H54 (cell line): ENCODE measurements around the gene IRF6.

Experiments
- DNase-seq: peaks from one replicate; pipeline ENCODE4 v3.0.0; 2011; ENCODE audit warnings: low spot score, mixed read lengths; ENCODE audit not compliant: insufficient read length
- FAIRE-seq: peaks from 3 replicates; lab custom pipeline; 2011; peaks lifted over from hg19 to GRCh38; lab: Jason Lieb, UNC
- POLR2A ChIP-seq: IDR thresholded peaks from 2 replicates; pipeline ENCODE4 v1.6.1; 2011; ENCODE audit warnings: low read depth, mild to moderate bottlenecking, low read length

IRF6 gene

DNA sequence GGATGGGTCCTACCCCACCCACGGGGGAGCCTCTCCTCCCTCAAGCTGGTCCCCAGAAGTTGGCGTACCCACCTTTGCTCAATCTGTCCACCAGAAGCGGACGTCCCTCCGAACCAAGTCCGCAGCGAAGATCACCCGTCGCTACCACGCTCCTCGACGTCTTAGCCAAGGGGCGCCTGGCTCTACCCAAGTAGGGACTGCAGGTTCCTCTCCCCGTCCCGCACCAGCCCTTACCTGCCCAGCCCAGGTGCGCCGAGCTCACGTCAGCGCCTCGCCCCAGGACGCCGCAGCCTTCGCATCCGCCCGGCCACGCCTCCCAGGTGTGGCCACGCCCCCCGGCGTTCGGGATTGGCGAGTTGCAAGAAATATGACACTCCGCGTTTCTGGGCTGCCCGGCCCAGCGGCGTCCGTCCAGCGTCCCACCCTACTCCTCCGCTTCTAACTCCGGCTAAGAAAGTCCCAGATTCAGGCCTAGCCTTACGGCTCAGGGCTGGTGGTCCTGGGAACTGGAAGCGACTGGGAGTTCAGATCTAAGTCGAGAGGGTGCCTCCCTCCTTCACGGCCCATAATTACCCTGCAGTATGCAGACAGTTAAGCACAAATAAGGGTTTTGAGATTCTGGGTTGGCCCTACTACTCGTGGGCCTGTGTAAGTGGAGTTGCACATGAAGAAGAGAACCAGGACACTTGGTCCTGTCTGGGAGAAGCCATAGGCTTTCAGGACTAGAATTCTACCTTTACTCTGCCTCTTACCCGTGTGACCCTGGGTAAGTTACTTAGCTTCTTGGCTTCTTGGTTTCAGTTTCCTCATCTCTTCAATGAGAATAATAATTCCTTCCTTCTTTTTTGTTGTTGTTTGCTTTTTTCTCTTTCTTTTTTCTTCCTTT is at the start of gene IRF6:
TSS of gene IRF6 (minus strand) at position 268 of the 886 bp plus-strand sequence. CDS start 4,729 bp downstream, outside the sequence.
- TF ChIP-seq POLR2A, result no peak
- DNase-seq (no peak), FAIRE-seq (no peak)

DNA sequence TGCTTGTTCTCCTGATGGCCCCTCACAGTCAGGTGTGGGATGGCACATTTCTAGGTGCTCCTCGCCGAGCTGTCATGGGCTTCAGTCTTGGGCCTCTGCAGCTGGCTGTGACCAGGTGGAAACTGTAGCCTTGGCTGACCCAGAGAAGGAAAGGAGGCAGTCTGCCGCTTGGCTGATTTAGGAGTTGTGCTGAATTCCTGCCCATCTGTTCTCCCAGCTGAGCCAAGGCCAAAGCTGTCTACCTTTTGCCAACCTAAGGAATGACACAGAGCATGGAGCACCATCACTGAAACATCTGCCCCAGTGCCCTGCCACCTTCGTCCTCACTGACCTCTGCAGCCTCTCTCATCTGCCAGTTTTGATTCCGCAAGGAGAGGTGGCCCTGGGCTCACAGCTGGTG is 49.7 kb upstream of the IRF6 start:
- no peak for DNase-seq
- TF ChIP-seq POLR2A, result no peak
- FAIRE-seq, result no peak

DNA sequence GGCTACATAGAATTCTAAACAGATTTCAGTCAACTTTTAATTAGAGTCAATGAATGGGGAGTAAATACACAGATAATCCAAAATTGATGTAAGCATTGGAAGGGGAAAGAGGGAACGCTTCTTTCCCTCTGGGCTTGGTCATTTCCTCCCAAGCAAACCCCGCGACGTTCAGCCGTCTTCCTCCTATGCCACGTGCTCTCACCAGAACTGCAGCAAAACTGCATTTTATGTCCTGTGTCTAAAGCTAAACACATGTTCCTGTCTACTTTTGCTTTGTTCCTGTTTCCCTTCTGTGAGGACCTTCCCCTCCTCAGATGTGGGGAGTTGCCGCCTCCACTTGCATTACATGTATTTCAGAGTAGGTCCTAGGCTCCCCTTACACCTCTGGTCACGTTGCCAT is 49.1 kb upstream of the IRF6 start:
- no peak for DNase-seq
- TF ChIP-seq POLR2A, result no peak
- no peak for FAIRE-seq

DNA sequence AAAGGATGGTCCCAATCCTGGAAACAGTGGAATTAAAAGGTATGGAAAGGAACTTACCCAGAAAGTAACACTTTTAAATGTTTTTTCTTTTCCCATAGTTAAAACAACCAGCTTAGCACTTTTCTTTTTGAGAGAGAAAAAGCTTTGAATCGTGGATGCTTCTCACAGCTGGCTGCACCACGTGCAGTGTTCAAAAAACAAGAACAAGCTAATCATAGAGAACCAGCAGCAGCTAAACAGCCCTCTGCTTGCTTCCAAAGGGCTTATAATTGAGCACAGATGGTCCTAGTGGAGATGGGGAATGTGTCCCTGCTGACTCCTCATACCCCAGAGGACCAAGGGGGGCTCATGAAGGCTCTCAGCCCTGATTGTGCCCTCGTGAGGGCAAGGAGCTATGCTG is 48.3 kb upstream of the IRF6 start:
- no peak for FAIRE-seq
- TF ChIP-seq POLR2A, result no peak
- DNase-seq, result no peak

DNA sequence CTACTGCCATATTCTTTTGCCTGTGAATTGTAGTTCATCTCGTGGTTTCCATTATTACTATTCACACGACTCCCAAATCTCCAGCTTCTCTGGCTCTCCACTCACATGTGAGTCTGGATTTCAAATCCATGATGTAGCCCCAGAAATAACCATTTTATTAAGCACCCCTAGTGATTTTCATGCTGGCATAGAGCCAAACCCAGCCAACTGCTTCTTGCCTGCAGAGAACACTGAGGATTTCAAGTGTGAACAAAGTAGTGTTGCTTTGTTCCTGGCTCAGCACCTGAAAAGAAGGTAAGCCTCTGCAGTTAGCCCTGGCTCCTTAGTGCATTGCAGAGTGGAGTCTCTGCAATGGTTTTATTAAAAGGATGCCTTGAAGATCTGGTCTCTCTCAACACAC is 47.7 kb upstream of the IRF6 start:
- DNase-seq (no peak), FAIRE-seq (no peak)

DNA sequence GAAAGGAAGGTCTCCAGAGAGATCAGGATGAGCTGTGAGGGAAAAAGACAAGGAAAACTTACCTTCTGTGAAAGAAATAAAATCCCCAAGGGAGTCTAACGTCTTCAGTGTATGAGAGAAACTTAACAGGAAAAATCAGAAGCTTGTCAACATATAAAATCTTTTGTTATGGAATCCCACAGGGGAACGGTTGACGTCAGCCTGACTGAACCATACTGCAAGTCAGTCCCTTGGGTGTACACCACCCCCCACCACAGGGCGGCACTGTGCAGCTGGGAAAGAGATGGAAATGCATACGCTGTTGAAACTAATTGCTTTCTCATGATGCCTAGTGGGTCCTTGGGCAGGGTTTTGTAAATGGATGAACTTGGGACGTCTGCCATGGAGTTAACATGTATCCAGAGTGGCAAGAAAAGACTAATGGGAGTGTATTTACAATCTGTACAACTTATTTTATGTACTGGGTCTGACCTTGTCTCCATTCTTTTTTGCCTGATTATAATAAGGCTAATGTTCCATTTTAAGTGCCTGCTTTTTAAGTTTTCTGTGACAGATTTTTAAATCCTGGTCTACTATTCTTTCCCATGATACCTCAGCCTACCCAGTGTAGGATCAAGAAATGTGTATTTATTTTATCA is 44.5 kb upstream of the IRF6 start:
- TF ChIP-seq POLR2A, result no peak
- FAIRE-seq (no peak), DNase-seq (peak; percentile 50)

More for the DNA sequence above, 47.7 kb upstream of the IRF6 start:
- no peak for TF ChIP-seq POLR2A

DNA sequence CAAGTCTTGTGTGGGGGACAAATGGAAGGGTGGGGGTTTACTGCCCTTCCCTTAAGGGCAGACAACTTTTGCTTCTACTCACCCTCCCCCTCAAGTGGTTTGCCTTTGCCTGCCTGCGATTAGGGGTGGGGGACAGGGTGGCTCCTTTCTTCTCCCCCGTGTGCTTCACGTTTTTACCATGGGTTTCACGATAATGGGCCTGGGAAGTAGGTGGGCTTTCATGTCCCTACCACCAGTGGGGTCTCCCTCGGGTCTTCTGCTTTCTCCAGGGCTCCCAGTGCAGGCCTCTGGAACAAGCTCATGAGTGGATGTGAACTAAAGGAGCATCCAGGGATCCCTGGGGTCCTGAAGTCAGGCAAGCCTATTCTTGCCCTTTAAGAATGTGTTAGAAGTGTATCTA is 43.4 kb upstream of the IRF6 start:
- no peak for FAIRE-seq
- no peak for TF ChIP-seq POLR2A
- DNase-seq, result no peak

DNA sequence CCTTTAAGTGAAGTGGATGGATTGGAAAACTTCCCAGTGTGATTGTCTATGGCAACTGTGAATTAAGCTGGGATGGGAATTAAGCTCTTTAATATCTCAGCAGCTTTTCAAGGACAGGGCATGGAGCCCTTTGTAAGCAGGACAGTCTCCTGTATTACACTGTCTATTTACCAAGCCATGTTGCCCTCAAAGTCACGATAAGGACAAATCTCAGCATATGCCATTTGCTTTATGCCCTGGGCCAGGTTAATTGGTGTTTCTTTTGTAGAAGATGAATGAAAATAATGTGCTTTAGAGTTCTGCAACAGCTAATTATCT is 39.4 kb upstream of the IRF6 start:
- no peak for DNase-seq
- no peak for FAIRE-seq
- TF ChIP-seq POLR2A, result no peak

DNA sequence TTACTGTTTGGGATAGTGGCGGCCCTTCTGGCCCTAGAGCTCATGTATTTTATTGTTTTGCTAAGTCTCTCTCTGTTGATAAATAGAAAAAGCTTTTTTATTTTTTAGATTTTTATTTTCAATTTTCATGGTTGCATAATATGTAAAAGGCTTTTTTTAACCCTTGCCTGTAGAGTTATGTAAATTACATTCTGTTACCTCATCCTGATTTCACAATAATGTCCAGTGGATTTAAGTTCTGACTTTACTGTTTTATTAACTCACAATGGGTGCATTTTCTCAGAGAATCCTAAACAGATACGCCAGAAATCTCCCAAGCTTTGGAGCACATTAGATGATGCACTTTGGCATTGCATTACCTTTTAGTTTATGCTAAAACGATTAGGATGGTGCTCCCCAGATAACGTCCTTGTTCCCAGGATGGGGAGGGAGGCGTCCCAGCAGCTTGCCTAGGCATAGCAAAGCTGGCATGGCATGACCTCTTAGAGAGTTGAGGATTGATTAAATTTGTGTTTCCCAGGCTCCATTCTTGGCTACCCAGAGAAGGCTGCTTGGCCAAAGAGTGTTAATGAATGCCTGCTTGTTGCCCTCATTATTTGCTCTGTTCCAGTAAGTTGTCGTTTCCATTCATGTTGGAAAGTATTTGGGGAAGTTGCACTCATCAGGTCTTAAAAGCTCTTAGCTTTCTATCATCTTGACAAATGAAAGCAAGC is 38.9 kb upstream of the IRF6 start:
- FAIRE-seq (no peak), DNase-seq (no peak)
- TF ChIP-seq POLR2A, result no peak

DNA sequence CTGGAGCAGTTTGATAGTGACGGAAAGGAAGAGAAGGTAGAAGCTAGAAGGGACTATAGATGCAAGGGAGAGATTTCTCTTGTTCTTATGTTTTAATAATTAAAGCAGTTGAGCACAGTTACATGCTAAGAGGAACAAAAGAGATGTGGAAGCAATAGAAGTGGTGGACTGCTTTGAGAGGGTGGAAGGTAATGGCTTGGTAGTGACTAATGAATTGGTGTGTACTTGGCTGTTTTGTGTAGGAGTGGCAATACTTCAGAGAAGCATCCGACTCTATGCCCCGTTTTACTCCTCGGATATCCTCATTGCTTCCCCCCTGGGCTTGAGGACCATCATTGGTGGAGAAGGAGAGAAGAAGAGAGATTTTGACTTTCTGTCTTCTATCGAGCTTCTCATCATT is 34.7 kb upstream of the IRF6 start:
- FAIRE-seq, result no peak
- no peak for TF ChIP-seq POLR2A

DNA sequence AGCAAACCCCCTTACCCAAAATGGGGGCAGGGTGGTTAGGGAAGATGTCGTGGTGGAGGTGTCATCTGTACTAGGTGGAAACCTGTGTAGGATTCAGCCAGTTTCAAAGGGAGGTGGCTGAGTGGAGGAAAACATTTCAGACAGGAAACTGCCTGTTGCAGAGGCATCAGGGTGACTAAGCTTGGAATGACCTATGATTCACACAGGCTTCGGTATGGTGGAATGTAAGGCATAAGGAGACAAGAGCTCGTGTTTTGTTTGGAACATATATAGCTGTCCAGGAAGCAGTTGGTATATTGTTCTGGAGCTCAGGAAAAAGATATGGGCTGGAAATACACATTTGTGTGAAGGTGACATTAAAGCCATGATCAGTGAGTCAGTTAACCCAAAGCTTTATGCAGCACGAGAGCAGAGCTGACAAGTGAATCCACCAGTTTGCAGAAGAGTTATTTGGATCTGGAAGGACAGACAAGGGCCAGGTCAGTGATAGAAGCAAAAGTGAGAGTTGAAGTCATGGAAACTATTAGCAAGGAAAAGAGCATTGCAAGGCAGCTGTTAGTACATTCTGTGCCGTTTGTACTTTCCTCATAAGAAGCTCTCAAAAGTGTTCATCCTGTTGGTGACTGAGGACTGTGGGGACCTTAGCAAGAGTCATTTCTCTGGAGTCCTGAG is 34.1 kb upstream of the IRF6 start:
- TF ChIP-seq POLR2A, result no peak
- DNase-seq (peak; percentile 73), FAIRE-seq (peak; percentile 91)

More for the DNA sequence above, 34.7 kb upstream of the IRF6 start:
- DNase-seq, result no peak

DNA sequence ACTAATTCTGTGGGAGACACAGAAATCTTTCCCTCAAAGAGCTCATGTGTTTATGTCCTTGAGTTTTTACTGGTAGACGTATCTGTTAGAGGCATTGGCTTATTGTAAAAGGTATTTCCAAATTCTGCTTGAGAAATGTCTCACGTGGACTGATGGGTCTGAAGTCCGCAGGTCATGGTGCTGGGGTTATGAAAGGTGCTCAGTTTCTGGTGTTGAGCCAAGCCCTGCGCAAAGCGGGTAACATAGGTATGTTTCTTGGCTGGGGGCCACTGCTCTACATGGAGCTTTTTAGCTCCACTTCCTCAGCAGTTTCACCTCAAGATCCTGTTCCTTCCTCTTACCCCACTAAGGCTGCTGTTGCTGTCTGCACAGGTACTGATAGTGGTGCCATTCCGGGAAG is 32.6 kb upstream of the IRF6 start:
- TF ChIP-seq POLR2A, result no peak
- DNase-seq, result no peak
- no peak for FAIRE-seq

DNA sequence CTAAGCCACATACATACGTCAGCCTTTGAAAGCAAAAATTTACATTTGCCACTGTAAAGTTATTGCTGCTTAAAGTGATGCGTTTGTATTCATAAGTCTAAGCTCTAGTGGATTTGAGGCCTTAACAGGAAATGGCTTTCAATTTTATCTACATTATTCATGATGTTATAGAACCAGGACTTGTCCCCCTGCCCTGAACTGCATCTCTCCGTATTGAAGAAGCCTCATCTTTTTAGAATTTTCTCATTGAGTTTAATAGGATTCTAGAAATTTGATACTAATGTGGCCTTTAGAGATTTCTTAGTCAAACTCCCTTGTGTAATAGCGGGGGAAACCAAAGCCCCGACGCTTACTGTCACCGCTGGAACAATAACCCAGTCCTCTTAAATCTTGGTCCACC is 31.7 kb upstream of the IRF6 start:
- no peak for FAIRE-seq

More for the DNA sequence above, 31.7 kb upstream of the IRF6 start:
- no peak for DNase-seq
- TF ChIP-seq POLR2A, result no peak
